Cardiac atrium fibroblast (primary cell): ENCODE measurements around the gene KRT71. TPM values are rescaled to one million over a fixed set of nuclear protein-coding genes. Genes with fewer than 3 reads are reported as not detected.

Source experiments
- total RNA-seq: library from RNA; depleted of rRNA; stranded (reverse); fragments of >200 nt; gene quantifications from 2 replicates; pipeline ENCODE4 v1.2.3, GENCODE V29; 2015

The KRT71 gene
- total RNA-seq: not detected in 2 replicates

DNA sequence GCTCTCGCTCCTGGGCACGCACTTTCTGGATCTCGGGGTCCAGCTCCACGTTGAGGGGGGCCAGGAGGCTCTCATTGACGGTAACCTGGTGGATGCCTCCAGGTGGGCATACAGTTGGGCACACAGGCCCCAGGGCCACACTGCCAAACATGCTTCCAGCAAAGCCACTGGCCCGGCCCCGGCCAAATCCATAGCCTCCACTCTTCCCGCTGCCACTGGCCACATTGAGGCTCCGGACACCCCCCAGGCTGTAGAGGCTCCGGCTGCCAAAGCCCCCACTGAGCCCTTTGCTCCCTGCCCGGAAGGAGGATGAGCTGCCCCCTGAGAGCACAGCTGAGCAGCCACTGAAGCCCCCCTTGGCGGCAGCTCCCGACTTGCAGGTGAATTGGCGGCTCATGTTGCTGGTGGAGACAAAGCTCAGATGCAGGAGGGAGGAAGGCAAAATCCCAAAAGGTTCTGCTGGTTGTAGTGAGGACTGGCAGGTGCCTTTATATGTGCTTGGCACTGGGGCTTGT lies at the start of gene KRT71:
TSS of gene KRT71 (minus strand) at position 465 of the 515 bp plus-strand sequence. CDS start at position 397, 68 bp downstream.

DNA sequence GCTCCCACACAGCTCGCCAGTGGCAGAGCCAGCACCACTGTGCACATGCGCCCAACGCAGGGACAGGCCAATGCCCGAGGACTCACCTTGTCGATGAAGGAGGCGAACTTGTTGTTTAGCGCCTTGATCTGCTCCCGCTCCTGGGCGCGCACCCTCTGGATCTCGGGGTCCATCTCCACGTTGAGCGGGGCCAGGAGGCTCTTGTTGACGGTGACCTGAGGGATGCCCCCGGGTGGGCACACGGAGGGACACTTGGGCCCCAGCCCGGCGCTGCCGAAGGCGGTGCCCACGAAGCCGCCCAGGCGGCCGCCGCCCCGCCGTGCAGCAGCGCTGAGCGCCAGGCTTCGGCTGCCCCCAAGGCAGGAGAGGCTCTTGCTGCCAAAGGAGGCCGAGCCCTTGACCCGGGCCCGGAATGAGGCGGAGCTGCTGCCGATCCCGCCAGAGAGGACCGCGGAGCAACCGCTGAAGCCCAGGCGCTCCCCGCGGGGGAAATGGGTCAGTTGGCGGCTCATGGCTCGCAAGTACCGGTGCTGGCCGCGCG lies 48.1 kb upstream of the KRT71 start, which contains the start of gene KRT72:
TSS of gene KRT72 (minus strand) at position 523 of the 541 bp plus-strand sequence. CDS start at position 512, 11 bp downstream.

DNA sequence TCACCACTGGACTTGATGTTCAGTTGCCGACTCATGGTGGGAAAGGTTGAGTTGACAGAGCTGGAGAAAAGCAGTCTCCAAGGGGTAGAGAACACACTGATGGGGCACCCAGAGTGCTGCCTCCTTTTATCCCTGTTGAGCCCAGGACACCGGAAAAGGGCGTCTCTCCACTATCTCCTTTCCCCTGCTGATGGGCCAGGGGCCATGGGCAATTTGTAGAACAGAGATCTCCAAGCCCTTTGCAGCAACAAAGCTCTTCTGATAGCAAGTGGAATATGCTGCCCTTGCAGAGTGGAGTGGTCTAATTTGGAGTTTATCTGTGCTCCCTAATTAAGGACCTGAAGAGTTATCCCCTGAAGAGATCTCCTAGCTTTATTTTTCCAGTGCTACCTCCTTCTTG lies 20.8 kb upstream of the KRT71 start, which contains the start of gene KRT74:
TSS of gene KRT74 (minus strand) at position 101 of the 400 bp plus-strand sequence. CDS start at position 35, 66 bp downstream.

DNA sequence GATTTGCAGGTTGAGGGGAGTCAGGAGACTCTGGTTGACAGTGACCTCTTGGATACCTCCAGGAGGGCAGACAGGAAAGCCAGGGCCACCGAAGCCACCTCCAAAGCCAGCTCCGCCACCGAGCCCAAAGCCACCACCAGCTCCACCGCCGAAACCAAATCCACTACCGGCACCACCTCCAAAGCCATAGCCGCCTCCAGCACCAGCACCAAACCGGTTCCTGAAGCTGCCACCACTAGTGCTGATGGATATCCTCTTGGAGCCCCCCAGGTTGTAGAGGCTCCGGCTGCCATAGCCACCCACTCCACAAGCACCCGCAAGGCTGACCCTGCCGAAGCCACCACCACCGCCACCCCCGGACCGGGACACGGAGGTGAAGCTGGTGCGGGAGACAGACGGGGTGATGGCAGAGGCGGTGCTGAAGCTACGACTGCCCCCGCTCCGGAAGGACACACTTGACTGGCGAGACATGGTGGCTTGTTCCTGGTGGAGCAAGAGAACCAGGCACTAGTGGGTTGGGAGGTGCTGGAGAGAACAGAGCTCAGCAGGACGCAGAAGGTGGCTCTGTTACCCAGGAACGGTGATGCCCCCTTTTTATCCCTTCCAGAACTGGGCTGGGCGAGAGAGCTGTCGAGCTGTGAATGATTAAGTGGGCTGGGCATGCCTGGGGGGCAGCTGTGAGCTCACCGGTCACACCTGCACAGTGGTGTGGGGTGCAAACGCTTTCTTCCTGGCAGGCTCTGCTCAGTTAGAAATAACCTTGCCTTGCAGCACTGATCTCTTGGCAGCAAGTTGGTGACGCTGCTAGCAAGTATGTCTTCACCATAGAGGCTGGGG lies 32.9 kb downstream of the KRT71 start, which contains the start of gene KRT5:
TSS of gene KRT5 (minus strand) at position 569 of the 837 bp plus-strand sequence. CDS start at position 471, 98 bp downstream.

Other genes starting within 250 kb of the KRT71 start
- not detected in 2 replicates for gene KRT83, start 231.7 kb downstream of the KRT71 start, total RNA-seq
- gene KRT85, start 185.7 kb downstream of the KRT71 start, total RNA-seq: not detected in 2 replicates
- not detected in 2 replicates for gene KRT84, start 167.5 kb downstream of the KRT71 start, total RNA-seq
- gene KRT82, start 146.8 kb downstream of the KRT71 start, total RNA-seq: not detected in 2 replicates
- gene KRT75, start 118.8 kb downstream of the KRT71 start, total RNA-seq: not detected in 2 replicates
- gene KRT6B, start 101.0 kb downstream of the KRT71 start, total RNA-seq: not detected in 2 replicates
- gene KRT6C, start 79.3 kb downstream of the KRT71 start, total RNA-seq: not detected in 2 replicates
- gene KRT6A, start 59.9 kb downstream of the KRT71 start, total RNA-seq: not detected in 2 replicates
- gene KRT5, start 32.8 kb downstream of the KRT71 start, total RNA-seq: not detected in 2 replicates
- not detected in 2 replicates for gene KRT74, start 20.7 kb upstream of the KRT71 start, total RNA-seq
- not detected in 2 replicates for gene KRT72, start 48.3 kb upstream of the KRT71 start, total RNA-seq
- not detected in 2 replicates for gene KRT73, start 65.4 kb upstream of the KRT71 start, total RNA-seq
- not detected in 2 replicates for gene KRT2, start 99.1 kb upstream of the KRT71 start, total RNA-seq
- gene KRT1, start 127.3 kb upstream of the KRT71 start, total RNA-seq: not detected in 2 replicates
- not detected in 2 replicates for gene KRT77, start 150.4 kb upstream of the KRT71 start, total RNA-seq
- gene KRT76, start 224.2 kb upstream of the KRT71 start, total RNA-seq: not detected in 2 replicates
- not detected in 2 replicates for gene KRT3, start 243.0 kb upstream of the KRT71 start, total RNA-seq